Endothelial cell of umbilical vein (primary cell): ENCODE measurements around the gene SLC10A7.

Experiments used
- CTCF ChIP-seq, 2 donors: IDR thresholded peaks; 1 replicate in 1 of 2; 2 replicates in 1 of 2; pipeline ENCODE4 v1.5.1; 2011; ENCODE audit warnings: low read length in 2 of 2, mild to moderate bottlenecking in 2 of 2, moderate library complexity in 2 of 2, control low read depth in 1 of 2, inconsistent platforms in 1 of 2, low read depth in 1 of 2; ENCODE audit not compliant: insufficient read depth in 1 of 2; ENCODE audit errors: extremely low read depth in 1 of 2
- MAX ChIP-seq: IDR thresholded peaks from 2 replicates; pipeline ENCODE4 v1.6.1; 2011; ENCODE audit not compliant: insufficient read depth, insufficient read length

GRCh38 chr4:146330392-146330791, 191.3 kb downstream of the SLC10A7 start:
- TF ChIP-seq CTCF (IDR thresholded peaks at IDR 0.05; ENCODE audit: extremely low read depth in 1 of 2, insufficient read depth in 1 of 2, low read depth in 1 of 2, low read length in 2 of 2) = no peak
- TF ChIP-seq MAX = no peak
